Stimulated activated CD8-positive, alpha-beta memory T cell treated with anti-CD3 and anti-CD28 coated beads, Interleukin-12 subunit alpha, Interleukin-12 subunit beta, amount 100 ng/mL, for 24 hours (primary cell): ENCODE measurements around the gene PCBP3.

Experiments
- DNase-seq: peaks from one replicate; pipeline ENCODE4 v3.0.0-alpha.2; 2020; ENCODE audit errors: extremely low read depth

The PCBP3 gene

GRCh38 chr21:45861156-45861870, 217.8 kb downstream of the PCBP3 start:
- no peak for DNase-seq

- DNase-seq, result no peak
These were observed 219.2 kb downstream of the PCBP3 start for GRCh38 chr21:45862543-45863207.

- DNase-seq, result no peak
These were observed 219.7 kb downstream of the PCBP3 start for GRCh38 chr21:45863267-45863666.

- DNase-seq, result no peak
These were observed 220.2 kb downstream of the PCBP3 start for GRCh38 chr21:45863751-45864150.

GRCh38 chr21:45864436-45864835, 220.9 kb downstream of the PCBP3 start:
- DNase-seq, result no peak

GRCh38 chr21:45865106-45865835, 221.7 kb downstream of the PCBP3 start:
- no peak for DNase-seq

GRCh38 chr21:45866551-45866950, 223.0 kb downstream of the PCBP3 start:
- no peak for DNase-seq

- DNase-seq, result no peak
These were observed 223.6 kb downstream of the PCBP3 start for GRCh38 chr21:45867041-45867666.

GRCh38 chr21:45867671-45868081, 224.2 kb downstream of the PCBP3 start:
- no peak for DNase-seq

- no peak for DNase-seq
These were observed 224.6 kb downstream of the PCBP3 start for GRCh38 chr21:45868086-45868485.

- no peak for DNase-seq
These were observed 225.0 kb downstream of the PCBP3 start for GRCh38 chr21:45868488-45868887.

GRCh38 chr21:45869121-45870007, 225.8 kb downstream of the PCBP3 start:
- DNase-seq, result no peak

GRCh38 chr21:45870421-45870820, 226.9 kb downstream of the PCBP3 start:
- no peak for DNase-seq

GRCh38 chr21:45870851-45871615, 227.5 kb downstream of the PCBP3 start:
- DNase-seq, result no peak

GRCh38 chr21:45871616-45872236, 228.2 kb downstream of the PCBP3 start:
- no peak for DNase-seq

- DNase-seq, result no peak
These were observed 228.9 kb downstream of the PCBP3 start for GRCh38 chr21:45872471-45872870.

GRCh38 chr21:45872902-45873301, 229.4 kb downstream of the PCBP3 start:
- DNase-seq, result no peak

GRCh38 chr21:45873418-45873817, 229.9 kb downstream of the PCBP3 start:
- no peak for DNase-seq

GRCh38 chr21:45873866-45874265, 230.3 kb downstream of the PCBP3 start:
- no peak for DNase-seq
